Lower leg skin (tissue), 4 donors: ENCODE measurements around the gene ICOSLG. TPM values are rescaled to one million over a fixed set of nuclear protein-coding genes. Genes with fewer than 3 reads are reported as not detected.
"Not testable (repeated sequence)": the region's sequence is repeated elsewhere in the genome, so short reads cannot be mapped to it uniquely, and the experiment has no call there.

ENCODE experiments used
- DNase-seq, 2 donors: peaks; one replicate each; pipeline ENCODE4 v3.0.0-alpha.2; 2019; ENCODE audit warnings: low spot score in 2 of 2
- H3K4me3 ChIP-seq: fragments of 200-600 bp; sonication (generic); 2 replicates; pipeline ENCODE4 v1.5.1; 2017; ENCODE audit warnings: mild to moderate bottlenecking, low read depth; ENCODE audit not compliant: poor library complexity, severe bottlenecking
- CTCF ChIP-seq, 3 donors: fragments of 450-650 bp; IDR thresholded peaks; one replicate each; pipeline ENCODE4 v1.5.1; 2016; ENCODE audit warnings: antibody characterized with exemption in 3 of 3, mild to moderate bottlenecking in 3 of 3, moderate library complexity in 2 of 3
- POLR2A ChIP-seq, 2 donors: fragments of 450-650 bp; IDR thresholded peaks; one replicate each; pipeline ENCODE4 v1.6.1; 2016 to 2017; ENCODE audit warnings: antibody characterized with exemption in 2 of 2, mild to moderate bottlenecking in 1 of 2, moderate library complexity in 1 of 2
- WGBS, 2 donors: methylation state at CpG; one replicate each; pipeline ENCODE4 v1.1.5; 2018; 5-methylcytosine and 5-hydroxymethylcytosine counted together
- intact Hi-C: fragments of 100-400 bp; cut with DNase I; formaldehyde crosslinking; loops from one replicate; pipeline ENCODE4 v1.15.0; 2023; ENCODE audit warnings: low total_unique reads
- total RNA-seq, 4 donors: library from RNA; depleted of rRNA; stranded (reverse); fragments of >200 nt; gene quantifications; one replicate each; pipeline ENCODE4 v1.1.0, GENCODE V29; 2016

ICOSLG gene
- total RNA-seq, 4 donors from 2014 or later: 4.2 to 11.9 (median 7.8) TPM

DNA sequence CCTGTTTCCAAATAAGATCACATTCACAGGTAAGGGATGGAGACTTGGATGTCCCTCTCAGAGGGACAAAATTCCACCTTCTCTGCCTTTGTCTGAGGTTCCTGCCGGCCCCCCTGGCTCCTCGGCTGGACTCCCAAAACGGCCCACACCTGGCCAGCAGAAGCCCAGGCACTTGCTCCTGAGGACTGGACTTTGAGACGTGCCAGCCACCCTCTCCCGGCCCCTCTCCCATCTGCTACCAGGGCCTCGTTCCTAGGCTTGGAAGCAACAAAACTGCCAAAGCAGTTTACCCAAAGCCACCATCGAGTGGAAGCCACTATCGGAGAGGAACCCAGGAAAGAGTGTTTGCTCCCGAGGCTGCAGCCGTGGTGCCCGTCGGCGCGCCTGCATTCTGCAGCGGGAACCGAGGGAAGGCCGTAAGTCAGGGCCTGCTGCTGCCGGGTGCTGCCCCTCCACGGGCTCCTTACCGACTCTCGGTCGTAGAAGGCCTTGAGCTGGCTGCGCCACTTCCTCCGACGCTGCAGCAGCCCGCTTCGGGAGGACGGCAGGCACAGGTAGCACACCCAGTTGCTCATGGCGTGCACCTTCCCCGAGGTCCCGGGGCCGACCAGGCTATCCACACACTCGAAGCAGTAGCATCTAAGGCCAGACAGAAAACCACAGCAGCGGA is 17.4 kb upstream of the ICOSLG start:
- 90 to 92% methylated on average over 33 of the region's 34 CpGs for WGBS, 2 donors
- TF ChIP-seq CTCF (IDR thresholded peaks at IDR 0.05) (no peak), POLR2A (IDR thresholded peaks at IDR 0.05) (no peak)
- DNase-seq: no peak

GRCh38 chr21:44255511-44255981 is 14.8 kb upstream of the ICOSLG start:
- DNase-seq: no peak
- no peak for TF ChIP-seq POLR2A (IDR thresholded peaks at IDR 0.05)
- TF ChIP-seq CTCF (IDR thresholded peaks at IDR 0.05): no peak
- intact Hi-C loops: no loop called here
- 81 to 82% methylated on average over 11 of the region's 11 CpGs for WGBS, 2 donors
- no peak overlapping the region for H3K4me3 ChIP-seq

More for the DNA sequence above, 17.4 kb upstream of the ICOSLG start:
- no peak overlapping the region for H3K4me3 ChIP-seq
- intact Hi-C loops: no loop called here

DNA sequence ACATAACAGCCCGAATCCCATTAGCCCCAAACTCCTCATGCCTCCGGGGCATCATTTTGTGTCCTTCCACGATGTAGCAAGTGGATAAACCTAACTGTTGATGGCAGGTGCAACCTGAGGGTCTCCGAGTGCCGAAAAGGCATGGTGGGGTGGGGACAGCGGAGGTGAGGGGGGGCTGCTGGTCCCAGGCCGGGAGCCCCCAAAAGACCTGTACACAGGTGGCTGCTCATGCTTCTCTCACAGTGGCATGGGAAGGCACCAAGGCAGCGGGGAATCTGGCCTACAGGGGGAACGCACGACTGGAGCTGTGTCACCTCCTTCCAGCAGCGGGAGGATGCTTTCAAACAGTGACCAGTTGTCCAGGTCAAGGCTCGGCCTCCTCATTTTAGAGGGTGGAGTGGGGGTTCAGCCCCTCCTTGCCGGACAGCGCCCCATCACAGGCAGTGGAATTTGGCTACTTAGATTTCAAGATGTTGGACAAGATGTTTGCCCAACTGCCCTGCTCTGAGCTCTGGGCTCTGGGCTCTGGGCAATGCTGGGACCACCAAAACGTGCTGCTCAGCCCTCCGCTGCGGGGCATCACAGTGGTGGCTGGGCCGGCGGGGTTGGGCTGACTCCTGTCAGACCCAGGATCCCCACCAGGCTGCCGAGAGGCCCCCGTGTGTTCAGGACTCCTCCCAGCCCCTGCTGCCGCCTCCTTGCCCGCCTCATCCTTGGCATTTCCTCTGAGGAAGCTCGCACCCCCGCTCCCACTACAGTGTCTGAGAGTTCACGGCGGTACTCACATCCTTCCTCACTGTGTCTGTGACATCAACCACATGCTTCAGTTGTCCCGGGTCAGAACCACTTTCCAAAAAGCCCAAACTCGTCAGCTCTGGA is 13.3 kb upstream of the ICOSLG start:
- WGBS, 2 donors: 76 to 80% methylated on average over 26 to 27 of the region's 29 CpGs
- peak in 1 of 2 donors; percentile 57 for DNase-seq
- intact Hi-C loops: no loop called here
- no peak for TF ChIP-seq CTCF (IDR thresholded peaks at IDR 0.05)
- no peak for TF ChIP-seq POLR2A (IDR thresholded peaks at IDR 0.05)
- no peak overlapping the region for H3K4me3 ChIP-seq

DNA sequence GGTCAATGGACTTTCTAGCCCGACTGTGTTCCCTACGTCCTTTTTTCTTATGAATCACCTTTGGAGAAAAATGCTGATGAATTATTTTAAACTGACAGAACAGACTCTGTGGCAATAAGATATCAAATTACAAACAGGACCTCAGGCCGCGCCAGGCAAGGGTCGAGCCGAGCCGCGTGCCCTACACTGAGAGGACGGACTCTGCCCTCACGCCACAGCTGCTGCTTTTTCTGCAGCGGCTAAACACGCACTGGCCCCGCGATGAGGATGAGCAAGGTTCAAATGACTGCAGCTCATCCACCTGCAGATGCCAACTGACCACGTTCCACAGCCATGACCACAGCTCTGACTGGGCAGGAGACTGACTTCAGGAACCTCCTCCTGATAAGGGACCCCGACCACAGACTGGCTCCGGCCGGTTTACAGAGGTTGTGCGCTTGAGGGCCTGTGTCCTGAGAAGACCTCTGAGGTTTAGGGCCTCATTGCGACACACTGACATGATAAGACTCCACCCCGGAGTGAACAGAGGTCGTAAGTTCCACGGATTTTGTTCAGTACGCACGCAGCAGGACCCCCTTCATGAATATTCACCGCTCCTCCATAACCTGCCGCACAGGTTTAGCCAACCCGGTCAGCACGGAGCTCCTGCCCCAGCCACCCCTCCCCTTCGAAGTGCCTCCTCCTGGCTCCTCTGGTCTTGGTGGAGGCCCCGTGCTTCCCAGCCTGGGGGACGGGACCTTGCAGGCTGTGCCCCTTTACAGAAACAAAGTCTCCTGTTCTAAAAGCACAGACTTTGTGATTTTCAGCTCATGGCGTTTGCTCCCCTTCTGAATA is 8.7 kb upstream of the ICOSLG start:
- intact Hi-C loops, H3K4me3 ChIP-seq, DNase-seq: not testable (repeated sequence)
- WGBS, 2 donors: no CpG with 5 or more reads among the region's 33 CpGs

DNA sequence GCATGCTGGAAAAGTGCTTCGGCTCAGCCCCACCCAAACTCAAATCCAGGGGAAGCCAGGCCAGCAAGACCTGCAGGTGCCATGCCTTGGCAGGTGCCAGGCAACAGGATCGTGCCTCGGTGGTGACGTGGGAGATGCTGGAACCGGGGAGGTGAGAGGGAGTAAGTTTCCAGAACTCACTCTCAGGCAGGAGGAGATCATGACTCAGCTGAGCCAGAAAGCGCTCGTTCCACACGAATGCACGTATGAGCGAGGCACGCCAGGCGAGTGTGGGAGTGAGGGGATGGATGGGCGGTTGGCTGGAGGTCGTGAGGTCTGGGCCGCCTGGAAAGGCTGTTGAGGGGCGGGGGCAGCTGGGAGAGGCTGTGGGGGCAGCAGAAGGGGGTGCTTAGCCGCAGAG is 7.2 kb upstream of the ICOSLG start:
- intact Hi-C loops, H3K4me3 ChIP-seq, DNase-seq: not testable (repeated sequence)
- no CpG with 5 or more reads among the region's 17 CpGs for WGBS, 2 donors

DNA sequence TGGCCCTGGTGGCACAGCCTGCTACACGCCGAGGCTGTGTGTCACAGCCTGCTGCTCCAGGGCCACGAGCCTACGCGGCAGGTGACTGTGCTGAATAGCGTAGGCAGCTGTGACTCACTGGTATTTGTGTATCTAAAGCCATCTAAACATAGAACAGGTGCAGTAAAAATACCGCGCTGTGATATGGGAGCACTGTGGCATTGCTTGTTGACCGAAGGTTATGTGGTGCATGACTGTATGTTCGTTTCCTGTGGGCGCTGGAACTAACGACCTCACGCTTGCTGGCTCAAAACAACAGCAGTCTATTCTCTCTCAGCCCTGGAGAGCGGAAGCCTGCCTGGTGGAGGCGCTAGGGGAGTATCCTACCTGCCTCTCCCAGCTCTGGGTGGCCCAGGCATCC is 3.2 kb upstream of the ICOSLG start:
- H3K4me3 ChIP-seq, DNase-seq, intact Hi-C loops: not testable (repeated sequence)
- no CpG with 5 or more reads among the region's 15 CpGs for WGBS, 2 donors

- intact Hi-C loops, DNase-seq, H3K4me3 ChIP-seq: not testable (repeated sequence)
- no CpG with 5 or more reads among the region's 27 CpGs for WGBS, 2 donors
Measured at GRCh38 chr21:44241281-44241680, 538 bp upstream of the ICOSLG start.

- intact Hi-C loops, H3K4me3 ChIP-seq, DNase-seq: not testable (repeated sequence)
- WGBS, 2 donors: no CpG with 5 or more reads among the region's 46 CpGs
Measured at GRCh38 chr21:44240353-44240752, 390 bp downstream of the ICOSLG start.

DNA sequence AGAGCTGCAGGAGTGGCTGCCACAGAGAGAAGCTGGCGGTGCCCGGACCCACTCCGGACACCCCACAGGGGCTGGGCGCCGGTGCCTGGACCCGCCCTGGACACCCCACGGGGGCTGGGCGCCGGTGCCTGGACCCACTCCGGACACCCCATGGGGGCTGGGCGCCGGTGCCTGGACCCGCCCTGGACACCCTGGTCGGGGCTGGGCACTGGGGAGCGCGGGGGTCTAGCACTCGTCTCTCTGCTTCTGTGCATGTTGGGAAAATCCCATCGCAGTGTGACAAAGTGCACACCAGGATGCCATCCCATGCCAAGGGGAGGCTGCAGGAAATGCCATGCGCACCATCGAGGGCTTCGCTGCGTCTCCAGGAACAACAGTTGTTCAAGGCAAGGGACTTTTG is 11.2 kb downstream of the ICOSLG start:
- H3K4me3 ChIP-seq, DNase-seq, intact Hi-C loops: not testable (repeated sequence)
- 95% methylated on average over 8 of the region's 22 CpGs; no CpG with 5 or more reads in 1 of the 2 donors for WGBS, 2 donors

DNA sequence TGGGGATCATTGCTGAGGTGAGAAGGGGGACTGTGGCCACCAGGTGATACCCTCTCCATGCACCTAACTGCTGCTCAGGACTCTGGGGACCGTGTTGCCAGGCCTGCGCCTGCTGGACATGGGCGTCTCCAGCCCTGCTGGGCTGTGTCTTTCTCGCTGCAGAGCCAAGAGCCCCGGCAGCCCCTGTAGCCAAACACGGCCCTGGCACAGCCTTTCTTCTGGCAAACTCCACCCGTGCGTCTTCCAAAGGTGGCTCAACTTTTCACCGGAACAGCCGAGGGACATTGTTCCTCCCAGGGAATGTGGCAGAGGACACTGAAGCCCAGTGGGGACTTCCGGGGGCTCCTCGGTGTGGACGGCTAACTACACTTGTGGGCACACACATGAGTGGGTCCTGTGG is 12.6 kb downstream of the ICOSLG start:
- intact Hi-C loops, DNase-seq, H3K4me3 ChIP-seq: not testable (repeated sequence)
- no CpG with 5 or more reads among the region's 13 CpGs for WGBS, 2 donors

GRCh38 chr21:44227614-44228013 is 13.1 kb downstream of the ICOSLG start:
- DNase-seq, intact Hi-C loops, H3K4me3 ChIP-seq: not testable (repeated sequence)
- WGBS, 2 donors: no CpG with 5 or more reads among the region's 9 CpGs
